NCI-H82 treated with DMSO at 0.1 percent for 48 hours (cell line): ENCODE measurements around the gene DYNLL1.
A peak's percentile ranks its signal among the peaks of the same experiment; 100 is the strongest.
"Not testable (repeated sequence)": the region's sequence is repeated elsewhere in the genome, so short reads cannot be mapped to it uniquely, and the experiment has no call there.

ENCODE experiments used
- DNase-seq: peaks from one replicate; lab custom pipeline; 2025; ENCODE audit not compliant: unreplicated experiment; lab: John Stamatoyannopoulos, UW

Gene DYNLL1

GRCh38 chr12:120473807-120474615 lies 21.9 kb upstream of the DYNLL1 start:
- no peak for DNase-seq

- no peak for DNase-seq
Observed at GRCh38 chr12:120474616-120474960, 21.3 kb upstream of the DYNLL1 start.

DNA sequence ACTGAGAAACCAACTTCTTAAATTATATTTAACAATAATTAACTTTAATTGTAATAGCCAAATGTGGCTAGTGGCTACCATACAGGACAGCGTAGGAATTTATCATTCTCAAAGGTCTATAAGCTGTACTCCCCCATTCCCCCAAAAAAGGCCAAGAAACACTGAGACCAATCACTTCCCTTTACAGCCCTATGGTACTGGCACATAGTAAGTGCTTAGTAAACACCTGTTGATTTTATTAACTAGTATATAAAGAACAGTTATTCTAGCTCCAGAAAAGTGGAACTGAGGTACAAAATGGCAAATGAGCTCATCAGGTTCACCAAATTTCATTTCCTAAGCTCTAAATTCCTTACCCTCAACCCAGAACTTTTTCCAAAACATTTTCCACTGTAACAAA lies 20.3 kb upstream of the DYNLL1 start:
- no peak for DNase-seq

- no peak for DNase-seq
Observed at GRCh38 chr12:120479458-120479857, 16.5 kb upstream of the DYNLL1 start.

- DNase-seq, result no peak
Observed at GRCh38 chr12:120480211-120480610, 15.7 kb upstream of the DYNLL1 start.

DNA sequence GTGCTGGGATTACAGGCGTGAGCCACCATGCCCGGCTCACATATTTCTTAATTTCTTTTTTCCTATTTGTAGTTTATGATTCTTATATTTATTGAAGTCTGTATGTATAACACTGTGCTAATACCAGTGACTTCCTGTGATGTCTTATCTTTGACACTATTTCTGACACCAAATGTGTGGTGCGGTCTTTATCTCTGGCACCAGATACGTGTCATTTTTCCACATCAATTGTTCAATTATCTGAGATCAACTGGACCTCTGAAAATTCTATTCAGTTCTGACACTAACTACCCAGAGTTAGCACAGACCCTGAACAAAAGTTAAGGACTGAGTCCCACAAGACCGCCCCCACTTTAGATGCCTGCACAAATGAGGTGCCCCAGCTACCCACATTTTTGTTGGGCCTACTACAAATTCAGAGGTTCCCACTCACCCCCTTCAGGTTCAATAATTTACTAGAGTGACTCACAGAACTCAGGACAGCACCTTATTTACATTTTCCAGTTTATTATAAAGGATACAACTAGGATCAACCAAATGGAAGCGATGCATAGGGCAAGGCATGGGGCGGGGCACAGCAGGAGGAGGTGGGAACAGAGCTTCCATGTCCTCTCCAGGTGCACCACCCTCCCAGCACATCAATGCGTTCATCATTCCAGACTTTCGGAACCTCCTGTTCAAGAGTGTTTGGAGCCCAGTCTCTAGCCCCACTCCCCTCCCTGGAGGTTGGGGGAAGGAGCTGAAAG lies 14.7 kb upstream of the DYNLL1 start:
- DNase-seq, result no peak

DNA sequence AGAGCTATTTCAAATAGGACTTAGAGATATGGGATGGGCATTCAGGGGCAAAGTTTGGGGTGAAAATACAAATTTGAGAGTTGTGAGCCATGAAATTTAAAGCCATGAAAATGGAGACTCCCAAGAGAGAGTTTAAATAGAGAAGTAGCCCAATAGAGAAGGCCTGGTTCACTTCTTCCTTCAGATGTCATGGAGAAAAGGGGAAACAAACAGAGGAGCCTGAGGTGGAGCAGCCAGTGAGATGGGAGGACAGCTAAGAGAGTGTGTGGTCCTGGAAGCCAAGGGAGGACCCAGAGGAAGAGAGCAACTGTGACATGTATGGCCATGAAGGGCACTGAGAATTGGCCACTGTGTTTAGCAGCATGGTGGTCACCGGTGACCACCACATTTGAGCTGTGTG lies 12.3 kb upstream of the DYNLL1 start:
- no peak for DNase-seq

DNA sequence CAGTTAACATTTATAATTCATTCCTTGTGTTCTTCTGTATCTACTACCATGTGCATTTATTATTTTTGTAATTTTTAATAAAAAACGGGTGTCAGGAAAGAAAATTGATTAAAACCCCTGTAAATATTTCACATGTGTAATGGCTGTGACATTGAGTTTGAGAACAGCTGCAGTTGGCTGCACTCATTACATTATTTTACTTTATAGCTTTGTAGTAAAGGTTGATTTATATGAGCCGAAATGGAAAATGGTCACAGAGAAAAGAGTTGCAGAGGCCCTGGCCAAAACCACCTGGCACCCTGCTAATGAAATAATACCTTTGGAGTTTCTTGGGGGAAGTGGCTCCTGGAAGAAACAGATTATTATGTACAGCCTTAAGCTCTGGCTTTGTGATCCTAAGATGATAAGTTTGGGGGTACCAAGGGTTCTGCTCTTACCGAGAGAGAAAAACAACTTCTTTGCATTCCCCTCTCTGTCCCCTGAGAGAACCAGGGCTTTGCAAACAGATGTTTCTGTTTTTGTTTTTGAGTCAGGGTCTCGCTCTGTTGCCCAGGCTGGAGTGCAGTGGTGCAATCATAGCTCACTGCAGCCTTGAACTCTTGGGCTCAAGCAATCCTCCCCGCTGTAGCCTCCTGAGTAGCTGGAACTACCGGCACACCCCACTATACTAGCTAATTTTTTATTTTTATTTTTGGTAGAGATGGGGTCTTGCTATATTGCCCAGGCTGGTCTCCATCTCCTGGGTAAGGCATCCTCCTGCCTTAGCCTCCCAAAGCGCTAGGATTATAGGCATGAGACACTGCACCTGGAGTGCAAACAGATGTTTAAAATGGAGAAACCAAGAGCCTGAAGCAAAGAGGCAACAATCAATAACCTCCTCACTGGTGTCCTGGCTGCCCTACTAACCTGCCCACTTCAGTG lies 9.7 kb upstream of the DYNLL1 start:
- DNase-seq, result peak; percentile 9

DNA sequence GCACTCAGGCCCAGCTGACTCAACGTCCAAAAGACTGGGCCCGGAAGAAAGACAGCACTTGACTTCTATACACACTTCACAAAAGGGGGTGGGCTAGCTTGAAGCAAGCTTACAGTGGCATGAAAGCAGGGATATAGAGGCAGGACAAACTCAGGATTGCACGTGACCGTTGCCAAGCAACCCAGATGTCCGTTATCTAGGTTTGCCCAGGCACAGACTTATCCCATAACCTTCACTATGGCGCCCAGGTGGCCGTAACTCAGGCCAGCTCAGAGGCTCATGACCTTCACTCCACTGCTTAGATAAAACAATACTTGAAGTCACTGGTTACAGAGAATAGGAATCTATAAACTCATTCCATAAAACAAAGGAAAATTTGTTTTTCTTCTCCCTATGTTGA lies 8.4 kb upstream of the DYNLL1 start:
- not testable (repeated sequence) for DNase-seq

GRCh38 chr12:120488057-120488640 lies 7.8 kb upstream of the DYNLL1 start:
- no peak for DNase-seq

DNA sequence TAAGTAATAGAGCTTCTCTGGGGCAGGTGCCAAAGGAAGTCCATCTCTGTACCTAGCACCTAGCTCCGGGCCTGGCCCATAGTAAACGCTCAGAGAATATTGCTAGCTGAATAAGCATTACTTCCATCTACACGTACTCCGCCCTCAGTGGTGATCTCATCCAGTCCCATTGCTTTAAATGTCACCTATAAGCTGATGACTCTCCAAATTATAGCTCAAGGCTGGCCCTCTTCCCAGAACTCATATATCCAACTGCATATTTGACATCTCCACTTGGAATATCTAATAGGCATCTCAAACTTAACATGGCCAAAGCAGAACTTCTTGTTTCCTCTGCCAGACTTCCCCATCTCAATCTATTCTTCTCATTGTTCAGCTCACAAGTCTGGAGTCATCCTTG lies 6.9 kb upstream of the DYNLL1 start:
- DNase-seq, result no peak

GRCh38 chr12:120490325-120490724 lies 5.6 kb upstream of the DYNLL1 start:
- no peak for DNase-seq

GRCh38 chr12:120490833-120491512 lies 4.9 kb upstream of the DYNLL1 start:
- DNase-seq, result no peak

DNA sequence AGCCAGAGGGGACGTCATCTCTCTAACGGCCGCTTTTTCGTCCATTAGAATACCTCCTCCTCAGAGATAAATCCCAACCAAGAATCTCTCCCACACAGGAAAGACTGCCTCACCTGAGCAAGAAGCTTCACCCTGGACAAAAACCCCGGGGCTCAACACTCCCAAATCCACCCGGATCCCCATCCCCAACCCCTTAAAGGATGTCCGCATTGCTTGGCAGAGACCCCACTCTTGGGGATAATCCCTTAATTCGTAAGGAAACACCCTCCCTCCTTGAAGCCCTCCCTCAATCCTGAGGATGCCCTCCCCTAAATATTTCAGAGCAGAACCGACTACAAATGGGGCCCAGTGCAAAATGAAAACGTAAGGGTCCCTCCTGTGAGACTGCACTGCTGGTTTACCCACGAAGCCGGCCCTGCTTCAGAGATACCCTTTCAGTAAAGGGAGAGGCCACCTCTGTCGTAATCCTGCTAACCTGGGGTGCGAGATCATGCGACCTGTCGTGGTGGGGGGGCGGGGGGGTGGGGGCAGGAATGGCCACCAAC lies 655 bp upstream of the DYNLL1 start:
- DNase-seq, result no peak

DNA sequence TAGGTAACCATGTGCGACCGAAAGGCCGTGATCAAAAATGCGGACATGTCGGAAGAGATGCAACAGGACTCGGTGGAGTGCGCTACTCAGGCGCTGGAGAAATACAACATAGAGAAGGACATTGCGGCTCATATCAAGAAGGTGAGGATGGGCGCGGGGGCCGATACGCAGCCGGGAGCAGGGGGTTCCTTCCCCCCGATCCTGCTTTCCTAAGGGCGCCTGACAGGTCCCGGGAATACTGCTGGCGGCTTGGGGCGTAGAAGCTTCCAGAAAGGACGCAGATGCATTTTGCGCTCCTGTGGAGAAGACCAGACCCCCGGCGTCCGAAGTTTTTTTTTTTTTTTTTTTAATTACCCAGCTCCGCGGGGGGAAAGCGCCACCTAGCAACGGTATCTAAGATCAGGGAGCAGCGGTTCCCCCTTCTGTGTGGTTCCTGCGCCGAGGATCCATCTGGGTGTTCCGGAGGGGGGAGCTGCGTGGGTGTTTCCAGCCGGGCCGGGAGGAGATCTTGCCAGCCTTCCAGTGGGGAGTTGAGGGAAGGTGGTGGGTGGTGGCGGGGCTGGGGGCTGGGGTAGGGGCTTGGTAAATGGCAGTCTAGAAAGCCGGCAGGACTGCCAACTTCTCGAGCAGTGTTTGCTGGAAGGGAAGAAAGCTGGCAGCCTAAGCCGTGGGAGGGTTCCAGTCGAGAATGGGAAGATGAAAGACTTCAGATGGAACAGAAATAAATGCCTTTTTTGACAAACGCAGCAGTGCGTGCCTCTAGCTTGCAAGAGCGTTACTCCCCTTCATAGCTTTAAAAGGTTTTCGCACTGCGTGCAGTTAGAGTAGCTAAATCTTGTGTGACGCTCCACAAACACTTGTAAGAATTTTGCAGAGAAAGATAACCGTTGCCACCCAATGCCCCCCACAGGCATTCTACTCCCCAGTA lies 764 bp downstream of the DYNLL1 start:
- DNase-seq, result no peak

GRCh38 chr12:120497524-120498150 lies 1.7 kb downstream of the DYNLL1 start:
- DNase-seq, result no peak

GRCh38 chr12:120498870-120499515 lies 3.1 kb downstream of the DYNLL1 start:
- DNase-seq, result no peak

DNA sequence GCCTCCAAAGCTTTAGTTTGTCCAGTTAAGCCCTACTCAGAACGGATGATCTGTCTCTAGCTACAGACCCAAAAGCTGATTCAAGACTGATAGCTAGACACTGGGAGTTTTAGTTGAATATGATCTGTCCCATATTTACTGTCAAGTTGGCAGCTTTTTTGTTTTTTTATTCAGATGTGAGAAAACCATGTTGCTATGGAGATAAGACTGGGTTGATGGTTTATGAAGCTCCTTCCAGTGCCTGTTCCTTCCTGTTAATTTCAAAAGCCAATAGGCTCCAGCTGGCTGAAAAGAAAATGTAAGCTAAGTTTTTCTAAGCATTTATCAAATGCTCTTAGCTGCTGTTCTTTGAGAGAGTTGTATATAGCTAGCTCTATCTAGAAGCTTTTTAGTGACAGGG lies 4.7 kb downstream of the DYNLL1 start:
- DNase-seq, result no peak
